Transverse colon (tissue), 3 donors: ENCODE measurements around the gene PTPRN2.

ENCODE experiments used
- EP300 ChIP-seq: sonication (generic); formaldehyde crosslinking; IDR thresholded peaks from one replicate; pipeline ENCODE4 v1.6.1; 2017; ENCODE audit warnings: antibody characterized with exemption, low read depth
- POLR2A ChIP-seq: fragments of 450-650 bp; IDR thresholded peaks from one replicate; pipeline ENCODE4 v1.6.1; 2016; ENCODE audit warnings: antibody characterized with exemption, mild to moderate bottlenecking, moderate library complexity
- TF ChIP-seq, protein P1 (sequence below), 5 experiments: fragments of 200-600 bp in 3 of 5; fragments of 450-650 bp in 2 of 5; sonication (generic) in 3 of 5; IDR thresholded peaks; 1 replicate in 2 of 5; 2 replicates in 3 of 5; pipeline ENCODE4 v1.5.1; 2016 to 2017; ENCODE audit warnings: antibody characterized with exemption in 5 of 5, inconsistent platforms in 3 of 5, mild to moderate bottlenecking in 2 of 5, moderate library complexity in 1 of 5

GRCh38 chr7:158585721-158586498 lies 1.7 kb downstream of the PTPRN2 start:
- TF ChIP-seq, protein P1, sequence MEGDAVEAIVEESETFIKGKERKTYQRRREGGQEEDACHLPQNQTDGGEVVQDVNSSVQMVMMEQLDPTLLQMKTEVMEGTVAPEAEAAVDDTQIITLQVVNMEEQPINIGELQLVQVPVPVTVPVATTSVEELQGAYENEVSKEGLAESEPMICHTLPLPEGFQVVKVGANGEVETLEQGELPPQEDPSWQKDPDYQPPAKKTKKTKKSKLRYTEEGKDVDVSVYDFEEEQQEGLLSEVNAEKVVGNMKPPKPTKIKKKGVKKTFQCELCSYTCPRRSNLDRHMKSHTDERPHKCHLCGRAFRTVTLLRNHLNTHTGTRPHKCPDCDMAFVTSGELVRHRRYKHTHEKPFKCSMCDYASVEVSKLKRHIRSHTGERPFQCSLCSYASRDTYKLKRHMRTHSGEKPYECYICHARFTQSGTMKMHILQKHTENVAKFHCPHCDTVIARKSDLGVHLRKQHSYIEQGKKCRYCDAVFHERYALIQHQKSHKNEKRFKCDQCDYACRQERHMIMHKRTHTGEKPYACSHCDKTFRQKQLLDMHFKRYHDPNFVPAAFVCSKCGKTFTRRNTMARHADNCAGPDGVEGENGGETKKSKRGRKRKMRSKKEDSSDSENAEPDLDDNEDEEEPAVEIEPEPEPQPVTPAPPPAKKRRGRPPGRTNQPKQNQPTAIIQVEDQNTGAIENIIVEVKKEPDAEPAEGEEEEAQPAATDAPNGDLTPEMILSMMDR (IDR thresholded peaks at IDR 0.05): no peak
- peak; percentile 29 for TF ChIP-seq POLR2A
- no peak for TF ChIP-seq EP300
